Right kidney (tissue), 1 donor: ENCODE results near the gene CHCHD6.

ENCODE experiments used
- DNase-seq: peaks from one replicate; pipeline ENCODE4 v3.0.0-alpha.2; 2016

The CHCHD6 gene

DNA sequence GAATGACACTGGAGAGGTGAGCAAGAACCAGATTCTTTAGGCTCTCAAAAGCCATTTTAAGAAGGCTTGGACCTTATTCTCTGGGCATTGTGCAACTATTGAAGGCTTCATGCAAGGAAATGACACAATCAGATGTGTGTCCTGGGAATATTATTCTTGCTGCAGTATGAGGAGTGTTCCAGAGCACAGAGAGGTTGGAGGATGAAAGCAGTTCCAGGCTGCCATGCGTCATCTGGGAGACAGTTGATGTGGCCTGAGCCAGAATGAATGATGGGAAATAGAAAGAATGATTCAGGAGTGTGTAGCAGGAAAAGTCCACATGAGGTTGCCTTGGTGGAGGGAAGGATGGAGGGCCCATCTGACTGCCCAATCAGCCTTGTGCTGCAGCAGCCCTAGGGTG lies 123.1 kb downstream of the CHCHD6 start:
- DNase-seq: no peak

DNA sequence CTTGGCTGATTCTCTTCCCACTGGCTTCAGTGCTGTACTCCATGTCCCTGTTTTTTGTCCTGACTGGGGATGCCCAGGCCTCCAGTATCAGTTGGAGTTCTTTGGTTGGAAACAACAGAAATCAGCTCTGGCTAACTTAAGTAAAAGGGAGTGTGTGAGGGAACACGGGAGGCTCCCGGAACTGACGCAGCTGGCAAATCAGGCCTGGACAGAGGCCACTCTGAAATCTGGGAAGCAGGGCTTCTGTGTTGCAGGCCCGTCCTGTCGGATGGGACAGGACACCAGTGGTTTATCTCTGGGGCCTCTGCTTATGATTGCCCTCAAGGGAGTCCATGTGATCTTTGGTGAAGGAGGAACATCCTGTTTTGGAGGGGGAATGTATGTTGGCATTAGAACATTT lies 124.3 kb downstream of the CHCHD6 start:
- no peak for DNase-seq

DNA sequence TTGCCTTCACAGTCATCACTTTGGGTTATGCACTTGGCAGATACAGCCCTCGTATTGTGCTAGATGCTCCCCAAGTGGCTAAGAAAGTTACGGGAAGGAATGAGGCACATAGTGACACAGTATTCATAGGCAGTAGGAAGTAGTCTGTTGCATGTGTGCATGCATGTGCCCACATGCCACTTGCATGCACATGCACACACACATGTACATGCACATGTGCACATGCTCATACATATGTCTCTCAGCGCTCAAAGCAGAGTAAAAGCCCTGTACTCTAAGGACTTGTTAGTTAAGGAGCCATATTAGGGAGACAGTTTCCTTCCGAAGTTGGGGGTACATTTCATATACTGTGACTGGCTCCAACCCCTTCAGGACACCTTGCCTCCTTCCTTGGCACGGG lies 128.9 kb downstream of the CHCHD6 start:
- DNase-seq: no peak

DNA sequence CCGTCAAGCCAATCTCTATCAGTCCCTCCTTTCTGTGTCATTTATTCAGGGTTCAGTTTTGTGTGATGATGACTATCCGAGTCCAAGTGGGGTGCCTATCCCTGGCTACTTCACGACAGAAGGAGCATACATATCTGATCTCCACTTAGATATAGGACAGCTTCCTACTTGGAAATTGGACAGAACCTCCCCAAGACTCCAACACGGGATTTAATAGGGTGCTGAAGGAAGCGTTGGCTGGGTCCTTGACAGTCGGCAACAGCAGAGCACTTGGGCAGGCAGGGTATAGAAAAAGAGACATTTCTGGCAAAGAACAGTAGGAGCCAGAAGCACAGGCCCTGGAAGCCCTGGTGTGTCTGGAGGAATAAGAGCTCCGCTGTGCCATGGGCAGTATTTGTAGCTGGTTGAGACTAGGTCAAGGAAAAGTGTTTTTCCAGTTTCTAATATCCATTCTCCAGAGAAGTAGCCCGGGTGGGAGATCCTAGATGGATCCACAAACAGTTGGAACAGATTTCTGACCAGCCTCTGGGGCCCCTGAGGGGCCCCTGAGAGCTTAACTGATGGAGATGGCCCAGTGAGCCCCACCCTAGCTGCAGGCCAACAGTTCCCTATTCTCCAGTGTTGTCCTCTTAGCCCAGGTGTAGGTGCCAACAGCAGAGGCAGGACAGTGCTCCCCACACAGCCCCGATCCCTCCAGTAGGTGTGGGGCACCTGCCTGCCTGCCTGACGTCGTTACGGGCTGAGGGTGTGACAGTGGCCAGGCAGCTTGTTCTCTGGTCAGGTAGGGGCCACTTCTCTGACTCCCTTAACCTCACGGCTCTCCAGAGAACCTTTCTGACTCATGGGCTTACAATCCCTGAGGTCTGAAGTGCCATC lies 130.8 kb downstream of the CHCHD6 start:
- DNase-seq: no peak

DNA sequence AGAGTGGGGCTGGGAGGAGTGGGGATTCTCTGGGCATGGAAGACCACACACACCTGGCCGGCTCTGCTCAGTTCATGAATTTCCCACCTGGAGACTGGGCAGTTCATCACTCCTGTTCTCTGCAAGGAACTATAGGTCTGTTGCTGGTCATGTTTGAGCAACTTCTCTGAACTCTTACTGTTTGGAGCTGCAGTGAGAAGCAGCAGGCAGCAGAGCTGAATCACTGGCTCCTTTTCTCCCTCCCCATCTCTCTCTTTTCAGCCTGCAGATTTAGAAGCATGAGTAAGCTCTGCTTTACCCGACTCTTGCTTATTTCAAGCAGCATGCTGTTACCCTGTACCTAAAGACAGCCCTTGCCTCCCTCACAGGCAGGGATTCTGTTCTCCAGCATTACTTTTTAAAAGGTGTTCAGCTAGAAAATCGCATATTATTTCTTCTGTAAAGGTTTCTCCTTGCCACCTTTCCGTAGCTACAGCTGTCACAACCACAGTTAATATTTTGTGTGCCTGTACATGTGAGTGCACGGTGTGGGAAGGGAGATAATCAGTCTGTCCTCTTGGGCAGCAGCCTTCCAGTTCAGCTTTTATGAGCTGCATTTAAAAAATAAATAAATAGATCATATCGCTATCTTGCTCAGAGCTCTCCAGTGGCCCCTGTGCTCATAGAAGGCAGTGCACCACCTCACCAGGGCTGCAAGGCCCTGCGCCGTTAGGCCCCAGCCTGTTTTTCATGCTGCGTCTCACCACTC lies 131.6 kb downstream of the CHCHD6 start:
- DNase-seq: no peak

DNA sequence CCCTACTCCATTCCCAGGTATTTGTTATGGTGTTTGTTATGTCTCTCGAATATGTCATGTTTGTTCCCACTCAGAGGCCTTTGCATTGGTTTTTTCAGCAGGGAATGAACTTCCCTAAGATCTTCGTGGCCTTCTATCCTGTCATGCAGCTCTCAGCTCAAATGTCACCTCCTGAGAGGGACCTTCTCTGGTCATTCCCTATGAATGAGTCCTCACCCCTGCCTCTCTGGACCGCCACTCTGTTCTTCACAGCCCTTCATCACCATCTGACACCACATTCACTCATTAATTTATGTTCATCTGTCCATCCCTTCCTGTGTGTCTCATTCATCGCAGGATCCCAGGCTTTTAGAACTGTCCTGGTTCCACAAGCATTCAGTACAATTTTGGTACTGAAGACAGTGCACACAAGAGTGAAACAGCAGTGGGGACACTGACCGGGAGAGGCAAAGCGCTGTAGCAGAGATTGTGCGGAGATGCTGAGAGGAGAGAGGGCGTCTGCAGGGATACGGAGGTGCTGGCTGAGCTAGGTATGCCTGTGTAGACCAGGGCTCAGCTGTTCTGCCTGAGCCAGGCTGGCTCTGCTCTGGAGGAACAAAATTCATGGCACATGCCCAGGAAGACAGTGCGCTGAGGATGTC lies 132.3 kb downstream of the CHCHD6 start:
- no peak for DNase-seq

DNA sequence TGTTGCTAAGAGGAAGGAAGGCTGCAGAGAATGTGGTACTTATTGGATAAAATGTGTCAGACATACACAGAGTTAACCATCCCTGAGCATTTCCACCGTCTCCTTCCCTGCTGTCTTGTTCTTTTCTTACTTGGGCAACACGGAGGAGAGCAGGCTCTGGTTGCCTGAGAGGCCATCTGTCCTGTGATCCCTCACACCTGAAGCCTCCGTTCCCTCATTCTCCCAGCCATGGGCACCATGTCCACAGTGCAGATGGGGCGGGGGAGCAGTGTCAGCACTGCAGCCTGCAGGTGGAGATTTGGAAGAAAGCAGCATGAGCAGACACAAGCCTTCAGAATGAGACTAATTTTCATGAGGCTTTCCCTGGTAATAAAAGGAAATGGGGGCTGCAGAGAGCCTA lies 133.7 kb downstream of the CHCHD6 start:
- no peak for DNase-seq

DNA sequence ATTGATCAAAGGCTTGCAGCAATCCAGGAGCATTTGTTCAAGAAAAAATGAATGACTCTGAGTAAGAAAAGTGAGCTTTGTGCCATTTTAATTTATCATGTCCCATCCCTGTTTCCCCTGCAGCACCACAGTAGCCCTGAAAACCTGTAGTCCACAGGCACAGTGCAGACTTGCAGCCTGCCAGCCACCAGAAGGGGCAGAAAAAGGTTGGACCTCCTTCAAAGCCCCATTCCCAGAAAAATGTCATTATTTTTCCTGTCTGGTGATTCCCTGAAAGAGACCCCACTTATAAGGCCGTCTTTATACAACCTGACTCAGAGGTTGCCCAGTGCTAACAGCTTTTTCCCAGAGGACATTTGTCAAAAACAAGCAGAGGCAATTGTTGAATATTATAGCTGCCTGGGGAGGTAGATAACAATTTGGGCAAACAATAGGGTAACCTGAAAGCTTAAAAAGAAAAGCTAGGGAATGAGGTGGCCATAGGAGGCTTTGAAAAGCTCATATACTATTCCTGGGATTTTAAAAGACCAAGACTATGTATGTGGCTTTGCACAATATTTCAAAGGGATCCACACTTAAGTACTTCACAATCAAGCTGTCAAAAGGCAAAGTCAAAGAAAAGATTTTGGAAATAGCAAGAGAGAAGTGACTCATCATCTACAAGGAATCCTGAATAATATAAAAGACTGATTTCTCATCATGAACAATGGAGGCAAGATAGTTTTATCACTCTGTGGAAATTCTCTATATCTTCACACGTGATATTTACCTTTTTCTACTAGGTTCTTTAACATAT lies 142.1 kb downstream of the CHCHD6 start:
- no peak for DNase-seq

DNA sequence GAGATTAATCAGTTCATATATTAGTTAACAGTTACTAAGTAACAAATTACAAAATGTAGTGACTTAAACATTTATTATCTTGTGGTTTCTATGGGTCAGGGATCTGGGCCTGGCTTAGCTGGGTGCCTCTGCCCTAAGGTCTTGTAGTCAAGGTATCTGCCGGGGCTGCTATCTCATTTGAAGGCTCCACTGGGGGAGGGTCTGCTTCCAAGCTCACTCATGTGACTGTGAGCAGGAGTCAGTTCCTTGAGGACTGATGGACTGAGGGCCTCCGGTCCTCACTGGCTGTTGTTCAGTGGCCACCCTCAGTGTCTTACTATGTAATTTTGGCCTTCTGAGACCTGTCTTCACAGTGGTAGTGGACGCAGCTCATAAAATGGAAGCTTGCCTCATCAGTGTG lies 143.0 kb downstream of the CHCHD6 start:
- no peak for DNase-seq

DNA sequence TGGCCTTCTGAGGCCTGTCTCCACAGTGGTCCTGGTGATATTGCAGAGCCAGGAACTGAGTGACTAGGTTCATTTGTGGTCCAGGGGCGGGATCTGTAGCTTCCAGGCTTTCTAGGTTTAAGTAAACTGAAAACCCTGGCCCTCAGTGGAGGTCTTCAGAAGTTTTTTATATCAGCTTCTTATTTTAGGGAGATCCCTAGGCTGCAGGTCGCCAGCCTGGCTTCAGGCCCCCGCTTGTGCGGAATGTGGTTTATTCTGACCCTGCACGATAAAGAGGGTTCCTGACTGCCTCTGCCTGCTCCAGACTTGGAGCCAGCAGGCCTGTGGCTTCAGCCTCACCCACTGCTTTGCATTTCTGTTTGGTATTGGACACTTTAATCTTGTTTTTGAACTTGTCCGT lies 145.0 kb downstream of the CHCHD6 start:
- no peak for DNase-seq

DNA sequence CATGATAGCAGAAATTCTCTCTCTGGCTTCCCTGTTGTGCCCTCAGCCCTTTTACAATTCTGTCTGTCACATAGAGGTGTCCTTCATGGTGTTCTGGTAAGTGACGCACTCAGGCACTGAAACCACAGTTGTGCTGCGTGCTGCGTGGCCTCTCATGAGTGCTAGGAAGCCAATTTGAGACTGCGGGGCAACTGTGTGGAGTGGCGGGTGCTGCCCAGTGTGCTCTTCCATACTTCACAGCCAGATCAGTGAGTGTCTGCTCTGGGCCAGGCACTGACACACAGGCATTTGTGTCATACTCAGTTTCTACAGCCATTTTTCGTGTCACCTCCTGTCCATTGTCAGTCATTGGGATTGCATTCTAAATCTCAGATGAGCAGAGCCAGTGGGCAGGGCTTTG lies 145.7 kb downstream of the CHCHD6 start:
- no peak for DNase-seq

DNA sequence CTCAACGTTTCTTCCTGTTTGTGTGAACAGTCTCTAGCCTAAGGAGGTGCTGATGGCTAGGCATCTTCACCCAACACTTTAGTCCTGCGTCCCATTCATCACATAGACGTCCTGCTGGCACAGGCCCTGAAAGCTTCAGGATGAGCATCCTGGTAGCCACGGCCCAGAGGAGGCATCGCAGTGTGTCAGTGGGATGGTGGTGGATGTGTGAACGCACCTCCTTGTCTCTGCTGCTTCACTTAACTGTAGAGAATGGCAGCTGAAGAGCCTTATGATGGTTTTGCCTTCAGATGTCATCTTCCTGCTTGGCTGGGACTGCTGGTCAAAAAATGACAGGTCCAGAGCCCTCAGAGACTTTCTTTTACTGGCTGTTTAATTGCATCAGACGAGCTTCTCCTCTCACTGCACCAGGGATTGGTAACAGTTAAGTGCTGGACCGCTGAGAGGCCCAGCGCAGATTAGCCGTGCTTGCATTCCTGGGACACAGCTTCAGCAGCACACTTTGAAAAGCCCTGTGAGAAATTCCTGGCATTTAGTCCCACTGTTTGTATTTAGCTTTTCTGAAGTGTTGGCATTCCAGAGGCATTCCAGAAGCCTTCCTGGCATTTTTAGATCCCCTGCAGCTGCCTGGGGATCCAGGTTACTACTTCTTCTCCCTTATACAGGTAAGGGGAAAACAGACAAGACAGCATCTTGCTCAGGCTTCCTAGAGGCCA lies 146.5 kb downstream of the CHCHD6 start:
- DNase-seq: peak; percentile 10

DNA sequence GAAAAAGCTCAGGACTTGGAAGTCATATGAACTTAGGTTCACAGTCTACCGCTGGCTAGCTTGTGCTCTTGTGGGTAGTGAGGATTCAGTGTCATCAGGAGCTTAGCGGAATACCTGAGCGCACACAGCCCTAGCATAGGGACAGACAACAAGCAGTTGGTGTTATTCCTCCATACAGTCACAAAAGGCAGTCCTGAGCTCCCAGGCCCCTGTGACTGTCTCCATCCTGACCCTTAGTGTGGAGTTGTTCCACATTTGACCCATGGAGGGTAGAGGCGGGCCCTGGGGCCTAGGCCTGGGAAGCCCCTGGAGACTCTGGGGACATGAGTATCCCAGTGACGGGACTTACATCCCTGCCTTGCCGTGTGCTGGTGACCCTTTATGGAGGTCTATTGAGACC lies 147.3 kb downstream of the CHCHD6 start:
- no peak for DNase-seq

DNA sequence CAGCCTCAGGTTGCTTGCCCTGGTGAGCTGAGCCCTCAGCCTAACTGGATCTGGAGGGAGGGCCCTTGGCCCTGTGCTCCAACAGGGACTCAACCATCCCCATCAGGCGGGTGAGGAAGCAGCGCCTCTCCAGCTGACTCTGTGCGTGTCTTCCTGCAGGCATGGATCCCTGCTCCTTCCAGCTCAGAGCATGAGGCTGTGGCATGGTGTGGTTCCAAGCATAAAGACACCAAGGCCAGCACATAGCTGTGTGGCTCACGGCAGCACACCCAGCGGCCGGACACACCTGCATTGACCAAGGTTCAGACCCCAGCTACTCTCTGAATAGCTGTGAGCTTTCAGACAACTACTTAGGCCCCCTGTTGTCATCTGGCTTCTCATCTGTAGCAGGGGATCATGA lies 147.9 kb downstream of the CHCHD6 start:
- no peak for DNase-seq

DNA sequence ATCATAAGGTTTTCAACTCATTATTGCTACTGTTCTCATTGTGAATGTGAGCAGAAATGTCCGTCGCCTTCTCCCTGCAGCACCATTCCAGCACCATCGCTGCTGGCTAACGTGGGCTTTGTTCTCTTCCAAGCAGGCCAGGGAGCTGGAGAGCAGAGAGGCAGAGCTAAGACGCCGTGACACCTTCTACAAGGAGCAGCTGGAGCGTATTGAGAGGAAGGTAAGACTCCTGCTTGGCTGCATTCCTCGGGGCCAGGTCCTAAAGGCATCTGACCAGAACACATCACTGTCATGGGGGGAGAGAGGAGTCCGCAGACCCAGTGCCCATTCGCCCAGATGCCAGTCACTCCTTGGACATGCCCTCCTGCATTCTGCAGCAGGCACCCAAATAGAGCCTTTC lies 148.5 kb downstream of the CHCHD6 start:
- peak; percentile 6 for DNase-seq

DNA sequence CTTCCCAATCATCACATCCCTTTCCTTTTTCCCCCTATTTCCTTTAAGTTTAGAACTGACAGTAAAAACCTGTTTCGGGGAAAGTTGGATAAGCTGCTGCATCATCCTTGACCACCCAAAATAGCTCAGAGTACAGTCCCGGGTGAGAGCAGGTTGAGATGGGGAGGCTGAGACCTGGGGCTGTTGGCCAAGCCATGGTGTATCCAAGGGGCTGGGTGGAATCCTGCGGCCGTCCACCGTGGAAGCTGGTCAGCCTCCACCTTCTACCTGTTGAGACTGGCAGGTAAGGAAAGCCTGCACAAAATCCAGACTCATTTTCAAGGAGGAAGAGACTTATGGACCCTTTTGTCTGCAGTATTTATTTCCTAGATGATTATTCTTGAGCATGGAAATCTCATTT lies 150.6 kb downstream of the CHCHD6 start:
- no peak for DNase-seq

DNA sequence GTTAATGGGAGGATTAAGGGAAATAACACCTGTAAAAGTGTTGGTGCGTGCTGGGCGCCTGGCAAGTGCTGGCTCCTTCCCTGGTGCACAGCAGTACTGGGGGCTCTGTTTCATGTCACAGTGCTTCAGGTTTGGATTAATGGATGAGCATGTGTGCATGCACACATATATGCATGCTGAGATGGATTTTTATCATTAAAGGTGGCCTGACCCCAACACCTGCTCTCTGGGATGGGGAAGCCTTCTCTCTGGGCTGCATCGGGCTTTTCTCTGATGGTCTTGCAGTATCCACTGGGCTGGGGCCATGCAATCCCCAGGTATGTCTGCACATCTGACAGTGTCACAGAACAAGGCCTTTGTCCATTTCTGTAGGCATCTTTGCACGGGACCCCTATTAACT lies 151.3 kb downstream of the CHCHD6 start:
- no peak for DNase-seq

DNA sequence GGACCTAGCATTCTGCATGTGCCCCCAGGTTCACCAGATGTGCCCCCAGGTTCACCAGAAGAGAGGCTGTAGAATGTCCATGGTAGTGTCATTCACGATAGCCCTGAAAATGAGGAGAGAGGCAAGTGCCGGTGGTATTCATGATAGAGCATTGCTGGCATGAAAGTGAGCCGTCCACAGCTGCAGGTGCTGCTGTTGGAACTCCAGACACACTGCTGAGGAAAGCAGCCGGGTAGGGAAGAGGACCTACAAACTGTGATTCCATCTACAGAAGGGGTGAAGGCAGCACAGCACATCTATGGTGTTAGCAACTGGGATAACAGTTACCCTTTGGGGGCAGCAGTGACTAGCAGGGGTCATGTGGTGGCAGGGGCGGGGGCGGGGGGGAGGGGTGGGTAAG lies 153.9 kb downstream of the CHCHD6 start:
- no peak for DNase-seq

DNA sequence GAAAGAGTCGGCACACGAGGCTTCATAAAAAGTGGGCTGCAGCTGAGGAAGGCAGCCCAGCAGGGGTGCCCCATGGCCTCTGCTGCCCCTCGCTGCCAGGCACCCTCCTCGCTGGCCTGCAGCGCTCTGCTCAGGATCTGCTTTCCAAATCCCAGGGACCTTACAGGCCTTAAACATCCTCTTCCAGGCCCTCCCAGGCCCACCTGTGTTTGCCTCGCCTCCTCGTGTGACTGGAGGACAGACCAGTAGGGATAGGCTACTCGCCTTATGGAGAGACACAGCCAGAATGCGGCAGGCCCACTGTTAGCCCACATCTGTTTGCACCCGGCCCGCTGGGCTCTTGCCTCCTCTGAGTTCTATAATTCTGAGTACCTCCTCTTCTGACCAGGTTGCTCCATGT lies 154.4 kb downstream of the CHCHD6 start:
- DNase-seq: no peak

DNA sequence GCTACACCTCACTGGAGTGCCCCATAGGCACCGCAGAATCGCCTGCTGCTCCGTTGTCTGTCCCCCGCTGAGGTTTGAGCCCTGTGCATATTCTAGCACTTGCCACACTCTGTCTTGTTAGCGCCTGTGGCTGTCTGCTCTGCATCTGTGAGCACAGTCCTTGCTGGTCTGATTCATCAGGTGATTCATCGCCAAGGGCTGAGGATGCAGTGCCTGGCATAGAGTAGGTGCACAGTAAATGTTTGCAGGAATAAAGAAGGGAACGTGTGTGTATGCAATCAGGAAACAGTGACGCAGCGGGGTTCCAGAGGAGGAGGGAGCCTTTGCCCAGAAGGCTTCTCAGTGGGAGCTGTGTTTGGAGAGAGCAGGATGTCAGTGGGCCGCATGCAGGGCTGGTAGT lies 154.8 kb downstream of the CHCHD6 start:
- DNase-seq: no peak

DNA sequence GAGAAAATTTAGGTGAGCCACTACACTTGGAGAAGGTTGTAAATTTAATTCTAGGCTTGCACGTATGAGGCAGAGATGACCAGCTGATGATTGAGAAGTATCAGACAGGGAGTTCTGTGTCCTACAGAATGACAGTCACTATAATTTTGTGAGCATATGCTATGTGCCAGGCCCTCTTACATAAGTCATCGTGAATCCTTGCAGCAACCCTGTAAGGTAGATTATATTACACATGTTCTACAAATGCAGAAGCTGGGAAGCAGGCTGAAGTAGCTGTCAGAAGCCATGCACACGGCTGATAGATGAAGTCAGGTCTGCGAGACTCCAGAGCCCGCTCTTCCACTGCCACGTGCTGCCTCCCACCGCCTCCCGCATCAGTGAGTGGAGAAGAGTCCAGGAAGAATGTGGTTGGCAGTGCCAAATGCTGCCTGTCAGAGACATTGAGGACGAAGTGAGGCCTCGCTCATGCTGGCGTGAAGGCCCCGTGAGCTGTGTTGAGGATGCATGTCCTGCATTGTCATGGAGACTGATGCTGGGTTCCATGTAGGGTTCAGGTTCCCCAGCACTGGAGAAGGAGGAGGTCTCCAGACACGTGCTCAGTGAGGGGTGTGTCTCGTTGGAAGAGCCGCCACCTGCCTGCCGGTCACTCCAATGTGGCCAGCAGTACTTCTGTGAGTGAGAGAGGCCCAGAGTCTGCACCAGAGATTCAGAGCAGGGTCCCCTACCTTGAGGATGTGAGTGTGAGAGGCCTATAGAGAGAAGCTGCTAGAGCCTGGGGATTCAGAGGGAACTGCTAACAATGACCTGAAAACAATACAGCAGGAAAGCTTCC lies 155.6 kb downstream of the CHCHD6 start:
- DNase-seq: no peak
